Measurements from ENCODE around the gene SPTBN1. TPM values are rescaled to one million over a fixed set of nuclear protein-coding genes. Genes with fewer than 3 reads are reported as not detected.
A peak's percentile ranks its signal among the peaks of the same experiment; 100 is the strongest.

The SPTBN1 gene
- total RNA-seq, 2 experiments from 2014 or later, result 132 to 183 TPM

DNA sequence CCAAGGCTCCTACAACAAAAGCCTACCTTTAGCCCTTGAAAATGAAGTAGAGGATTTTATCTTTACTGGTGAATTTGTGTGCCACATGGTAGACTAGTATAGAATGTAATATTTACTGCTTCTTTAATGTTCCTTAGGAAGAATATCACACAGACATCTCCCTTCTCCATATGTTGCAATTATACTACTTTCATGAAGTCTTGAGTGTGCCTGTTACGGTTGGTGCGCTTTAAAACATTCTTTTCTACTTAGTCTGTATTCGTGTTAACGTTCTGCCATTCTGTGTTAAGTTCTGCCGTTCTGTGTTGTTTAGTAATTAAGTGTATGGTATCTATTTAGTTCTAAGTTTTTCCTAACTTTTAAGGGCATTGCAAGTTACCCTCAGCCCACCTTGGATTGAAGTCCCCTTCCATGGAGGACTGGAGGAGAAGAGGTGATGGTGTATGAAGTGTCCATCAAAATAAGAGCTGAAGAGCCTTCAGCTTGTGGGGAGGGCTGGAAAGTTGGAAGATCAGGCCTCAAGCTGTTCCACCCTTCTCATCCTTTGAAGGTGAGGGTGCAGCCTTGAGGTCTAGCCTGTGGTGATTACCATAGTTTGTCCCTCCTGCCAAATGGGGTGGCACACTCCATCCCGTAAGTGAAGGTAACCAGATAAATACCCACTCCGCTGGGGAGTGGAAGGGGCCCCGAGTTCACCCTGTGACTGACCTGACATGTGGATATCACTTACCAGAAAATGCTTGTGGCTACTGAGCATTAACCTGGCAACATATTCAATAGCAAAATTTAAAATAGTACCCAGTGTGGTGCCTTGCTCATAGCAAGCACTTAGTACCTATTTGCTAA is 131.3 kb downstream of the SPTBN1 start:
- H3K4me1 ChIP-seq (ENCODE audit: insufficient read depth, low read length, poor library complexity, severe bottlenecking), result peaks cover 83% of the 10 kb centered on the region
- H3K36me3 ChIP-seq (ENCODE audit: insufficient read depth, low read length), result no peaks in the 10 kb centered on the region
- BruUV-seq (replicated peaks), result no TSS peak
- DNase-seq (ENCODE audit: low spot score), result no peak
- H3K9me3 ChIP-seq (ENCODE audit: low read length), result no peaks in the 10 kb centered on the region
- TF ChIP-seq, protein P1, sequence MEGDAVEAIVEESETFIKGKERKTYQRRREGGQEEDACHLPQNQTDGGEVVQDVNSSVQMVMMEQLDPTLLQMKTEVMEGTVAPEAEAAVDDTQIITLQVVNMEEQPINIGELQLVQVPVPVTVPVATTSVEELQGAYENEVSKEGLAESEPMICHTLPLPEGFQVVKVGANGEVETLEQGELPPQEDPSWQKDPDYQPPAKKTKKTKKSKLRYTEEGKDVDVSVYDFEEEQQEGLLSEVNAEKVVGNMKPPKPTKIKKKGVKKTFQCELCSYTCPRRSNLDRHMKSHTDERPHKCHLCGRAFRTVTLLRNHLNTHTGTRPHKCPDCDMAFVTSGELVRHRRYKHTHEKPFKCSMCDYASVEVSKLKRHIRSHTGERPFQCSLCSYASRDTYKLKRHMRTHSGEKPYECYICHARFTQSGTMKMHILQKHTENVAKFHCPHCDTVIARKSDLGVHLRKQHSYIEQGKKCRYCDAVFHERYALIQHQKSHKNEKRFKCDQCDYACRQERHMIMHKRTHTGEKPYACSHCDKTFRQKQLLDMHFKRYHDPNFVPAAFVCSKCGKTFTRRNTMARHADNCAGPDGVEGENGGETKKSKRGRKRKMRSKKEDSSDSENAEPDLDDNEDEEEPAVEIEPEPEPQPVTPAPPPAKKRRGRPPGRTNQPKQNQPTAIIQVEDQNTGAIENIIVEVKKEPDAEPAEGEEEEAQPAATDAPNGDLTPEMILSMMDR (conservative IDR thresholded peaks at IDR 0.05; ENCODE audit: low read length), result no peak
- TF ChIP-seq EZH2phosphoT487 (IDR thresholded peaks at IDR 0.05; ENCODE audit: borderline replicate concordance, low read depth, low read length), result no peak
- H4K20me1 ChIP-seq (ENCODE audit: insufficient read depth, low read length), result peaks cover 11% of the 10 kb centered on the region; the same call in 1 of the 2 replicates
- H3K4me2 ChIP-seq (ENCODE audit: low read length), result no peak overlapping the region; the same call in 1 of the 2 replicates
- no peak overlapping the region for H2AFZ ChIP-seq (ENCODE audit: low read length)
- no peak overlapping the region for H3K27ac ChIP-seq (ENCODE audit: low read depth, low read length, poor library complexity, severe bottlenecking)
- H3K9me2 ChIP-seq (ENCODE audit: insufficient read depth, low read length), result no peaks in the 10 kb centered on the region
- ChIA-PET CTCF (ENCODE audit: unreplicated experiment) (no interaction called here), POLR2A (interaction anchor here (0.9 to 1.4 kb wide), 4 partner anchors 8 to 40 kb away, joined by 3 to 4 read pairs (median 4); no protein-coding TSS in a partner anchor)
- peaks cover 93% of the 10 kb centered on the region for H3K79me2 ChIP-seq (ENCODE audit: insufficient read depth, low read depth, low read length)
- intact Hi-C loops (cut with micrococcal nuclease; ENCODE audit: unreplicated experiment), result no loop called here
- no peak overlapping the region for H3K4me3 ChIP-seq (ENCODE audit: low read depth, low read length, poor library complexity, severe bottlenecking)

DNA sequence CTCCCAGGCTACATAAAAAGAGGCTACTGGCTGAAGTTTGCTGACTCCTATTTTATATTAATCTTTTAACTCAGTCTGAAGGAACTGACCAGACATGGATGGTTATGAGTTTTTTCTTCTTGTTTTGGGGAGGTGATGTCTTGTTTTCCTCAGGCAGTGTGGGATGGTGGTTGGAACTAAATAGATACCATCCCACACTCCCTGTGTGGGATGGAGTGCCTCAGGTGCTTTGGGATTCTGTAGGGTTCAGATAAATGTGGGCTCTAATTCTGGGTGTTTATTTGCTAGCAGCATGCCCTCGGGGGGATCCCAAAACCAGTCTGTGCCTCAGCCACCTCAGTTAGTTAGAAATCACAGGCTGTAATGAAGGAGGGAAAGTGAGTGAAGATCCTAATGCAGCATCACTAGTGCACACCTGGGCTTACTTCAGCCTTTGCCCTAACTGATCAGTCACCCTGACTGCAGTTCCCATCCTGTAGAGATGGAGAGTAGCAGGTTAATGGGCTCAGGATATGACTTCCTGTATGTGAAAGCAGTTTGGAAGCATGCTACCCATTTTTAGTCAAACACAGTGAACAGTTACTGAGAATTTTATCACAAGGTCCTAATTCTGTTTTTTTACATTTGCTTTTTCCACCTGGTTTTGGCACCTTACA is 132.2 kb downstream of the SPTBN1 start:
- H3K4me2 ChIP-seq (ENCODE audit: low read length), result peak overlapping the region; percentile 65
- no peak overlapping the region for H2AFZ ChIP-seq (ENCODE audit: low read length)
- ChIA-PET CTCF (ENCODE audit: unreplicated experiment) (no interaction called here), POLR2A (interaction anchor here (3.4 kb wide), 1 partner anchor 8 kb away, joined by 26 read pairs; no protein-coding TSS in a partner anchor)
- no peak overlapping the region for H3K4me3 ChIP-seq (ENCODE audit: low read depth, low read length, poor library complexity, severe bottlenecking)
- peaks cover 93% of the 10 kb centered on the region for H3K79me2 ChIP-seq (ENCODE audit: insufficient read depth, low read depth, low read length)
- BruUV-seq (replicated peaks), result no TSS peak
- intact Hi-C loops (cut with micrococcal nuclease; ENCODE audit: unreplicated experiment), result no loop called here
- H3K4me1 ChIP-seq (ENCODE audit: insufficient read depth, low read length, poor library complexity, severe bottlenecking), result peaks cover 83% of the 10 kb centered on the region
- H3K9me3 ChIP-seq (ENCODE audit: low read length), result no peaks in the 10 kb centered on the region
- H3K9me2 ChIP-seq (ENCODE audit: insufficient read depth, low read length), result no peaks in the 10 kb centered on the region
- TF ChIP-seq, protein P1 (conservative IDR thresholded peaks at IDR 0.05; ENCODE audit: low read length), result no peak
- TF ChIP-seq EZH2phosphoT487 (IDR thresholded peaks at IDR 0.05; ENCODE audit: borderline replicate concordance, low read depth, low read length), result no peak
- DNase-seq (ENCODE audit: low spot score), result peak; percentile 39
- H3K27ac ChIP-seq (ENCODE audit: low read depth, low read length, poor library complexity, severe bottlenecking), result peak overlapping the region; percentile 33
- no peaks in the 10 kb centered on the region for H3K36me3 ChIP-seq (ENCODE audit: insufficient read depth, low read length)
- H4K20me1 ChIP-seq (ENCODE audit: insufficient read depth, low read length), result peaks cover 11% of the 10 kb centered on the region; the same call in 1 of the 2 replicates

All from OCI-LY7 (cell line).